ENCODE results near the gene CXCR4. TPM values are rescaled to one million over a fixed set of nuclear protein-coding genes. Genes with fewer than 3 reads are reported as not detected.

Gene CXCR4
- total and polyA plus RNA-seq, 3 donors from 2014 or later, result 3.7 to 12.3 (median 9.5) TPM

DNA sequence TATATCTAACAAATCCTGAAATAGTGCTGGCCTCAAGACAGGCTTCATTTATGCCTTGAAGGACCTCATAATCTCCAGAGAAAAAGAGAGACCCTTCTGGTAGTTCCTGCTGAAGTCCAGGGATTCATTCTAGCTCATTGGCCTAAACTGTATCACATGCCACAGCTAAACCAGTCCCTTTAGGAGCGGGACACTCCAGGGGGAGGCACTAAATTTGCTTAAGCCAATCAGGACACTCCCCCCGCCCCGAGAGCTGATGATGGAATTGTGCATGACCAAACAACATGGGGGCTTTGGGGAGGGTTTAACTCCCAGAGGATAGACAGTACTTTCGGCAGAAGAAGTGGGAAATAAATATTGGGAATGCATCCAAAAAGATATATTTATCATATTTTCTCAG lies 36.4 kb upstream of the CXCR4 start:
- intact Hi-C loops (cut with DNase I; ENCODE audit: low total_unique reads), result no loop called here
- no peak overlapping the region for H3K27ac ChIP-seq
- peak; percentile 60 for DNase-seq
- H3K4me3 ChIP-seq, result no peak overlapping the region
- no peaks in the 10 kb centered on the region for H3K9me3 ChIP-seq
- TF ChIP-seq POLR2A (IDR thresholded peaks at IDR 0.05) (no peak), CTCF (IDR thresholded peaks at IDR 0.05) (no peak)
- no peaks in the 10 kb centered on the region for H3K4me1 ChIP-seq
- no peaks in the 10 kb centered on the region for H3K36me3 ChIP-seq (ENCODE audit: low read depth, missing control alignments)
- WGBS, 2 donors, result 71 to 74% methylated on average over 4 of the region's 4 CpGs
- H3K27me3 ChIP-seq, result no peaks in the 10 kb centered on the region

DNA sequence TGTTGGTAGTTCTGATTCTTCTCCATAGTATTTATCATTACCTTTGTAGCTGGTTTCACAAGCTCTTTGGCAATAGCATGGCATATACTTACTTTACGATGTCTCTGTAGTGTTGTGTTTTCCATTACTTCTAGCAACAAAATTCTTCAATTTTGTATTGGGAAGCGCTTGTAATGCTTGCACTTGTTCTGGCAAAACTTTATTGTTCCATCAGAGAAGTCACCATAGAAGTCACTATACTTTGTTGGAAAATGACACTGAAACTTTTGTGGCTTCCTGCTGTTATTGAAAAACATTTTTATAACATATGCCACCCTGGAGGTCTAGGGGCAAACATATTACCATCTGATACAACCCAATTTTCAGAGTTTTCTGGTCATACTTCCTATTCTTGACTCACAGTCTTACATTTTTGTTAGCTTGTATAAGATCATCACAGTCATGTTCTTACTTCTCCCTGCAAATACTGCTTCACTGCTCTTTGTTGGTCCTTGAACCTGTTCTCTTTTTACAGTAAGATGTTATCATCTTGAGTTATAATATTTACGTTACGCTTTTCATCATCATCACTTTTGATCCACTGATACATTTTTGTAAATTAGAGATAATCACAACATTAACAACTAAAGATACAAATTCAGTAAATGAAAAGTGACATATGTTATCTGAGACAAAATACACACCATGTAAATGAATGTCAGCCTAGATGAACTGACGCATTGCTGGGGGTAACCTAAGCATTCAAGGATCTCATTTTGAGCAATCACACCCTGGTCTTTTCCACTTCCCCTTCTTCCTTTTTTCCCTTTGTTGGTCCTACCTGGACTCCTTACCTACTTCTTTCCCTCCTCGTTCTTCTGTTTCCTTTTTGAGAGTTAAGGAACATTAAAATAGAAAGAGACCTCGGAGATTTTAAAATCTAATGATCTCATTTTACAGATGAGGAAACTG lies 33.3 kb upstream of the CXCR4 start:
- WGBS, 2 donors, result 85 to 90% methylated on average over 7 of the region's 7 CpGs

DNA sequence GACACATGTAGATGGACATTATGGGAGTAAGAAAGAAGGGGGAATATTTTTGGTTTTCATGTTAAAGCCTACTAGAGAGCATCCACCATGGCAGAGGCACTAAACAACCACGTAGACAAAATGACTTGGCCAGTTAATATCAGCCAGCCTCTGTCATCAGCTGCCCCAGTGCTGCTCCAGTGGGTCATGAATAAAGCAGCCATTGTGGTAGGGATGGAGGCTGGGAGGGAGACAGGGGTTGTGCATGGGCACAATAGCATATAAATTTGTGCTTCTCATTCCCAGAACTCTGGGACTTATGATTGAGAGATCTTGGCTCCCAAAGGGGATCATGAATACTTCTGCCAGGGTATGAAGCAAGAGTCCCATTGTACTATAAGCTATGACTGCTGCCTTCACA lies 31.1 kb upstream of the CXCR4 start:
- Histone ChIP-seq H3K4me1 (no peaks in the 10 kb centered on the region), H3K9me3 (no peaks in the 10 kb centered on the region), H3K27ac (no peak overlapping the region), H3K36me3 (ENCODE audit: low read depth, missing control alignments) (no peaks in the 10 kb centered on the region), H3K27me3 (no peaks in the 10 kb centered on the region), H3K4me3 (no peak overlapping the region)
- TF ChIP-seq POLR2A (IDR thresholded peaks at IDR 0.05) (no peak), CTCF (IDR thresholded peaks at IDR 0.05) (no peak)
- no peak for DNase-seq
- 0 to 91% methylated on average over 1 of the region's 1 CpG for WGBS, 2 donors
- intact Hi-C loops (cut with DNase I; ENCODE audit: low total_unique reads), result no loop called here

More for the DNA sequence above, 33.3 kb upstream of the CXCR4 start:
- Histone ChIP-seq H3K36me3 (ENCODE audit: low read depth, missing control alignments) (no peaks in the 10 kb centered on the region), H3K4me1 (no peaks in the 10 kb centered on the region), H3K4me3 (no peak overlapping the region), H3K27me3 (no peaks in the 10 kb centered on the region), H3K9me3 (no peaks in the 10 kb centered on the region), H3K27ac (no peak overlapping the region)
- no peak for TF ChIP-seq CTCF (IDR thresholded peaks at IDR 0.05)
- no peak for TF ChIP-seq POLR2A (IDR thresholded peaks at IDR 0.05)
- intact Hi-C loops (cut with DNase I; ENCODE audit: low total_unique reads), result no loop called here
- no peak for DNase-seq

DNA sequence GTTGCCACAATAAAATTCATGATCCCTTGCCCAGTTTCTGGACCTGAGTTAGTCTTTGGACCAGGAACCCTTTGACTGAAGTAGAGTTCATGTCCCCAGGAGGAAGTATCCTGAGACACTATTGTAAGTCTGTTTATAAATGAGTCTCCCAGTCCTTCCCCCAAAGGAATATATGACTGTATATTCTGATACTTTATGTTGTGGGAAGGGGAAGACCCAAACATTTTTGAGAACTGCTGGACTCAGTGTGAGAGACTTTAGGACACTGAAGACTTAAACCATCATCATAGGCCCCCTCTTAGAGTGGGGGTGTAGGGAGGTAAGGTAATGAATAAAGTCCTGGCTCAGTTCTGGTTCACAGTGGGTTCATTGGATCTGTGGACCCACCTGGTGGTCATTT lies 28.6 kb upstream of the CXCR4 start:
- Histone ChIP-seq H3K36me3 (ENCODE audit: low read depth, missing control alignments) (no peaks in the 10 kb centered on the region), H3K9me3 (no peaks in the 10 kb centered on the region), H3K4me1 (no peaks in the 10 kb centered on the region), H3K27me3 (no peaks in the 10 kb centered on the region), H3K4me3 (no peak overlapping the region), H3K27ac (no peak overlapping the region)
- DNase-seq, result no peak
- intact Hi-C loops (cut with DNase I; ENCODE audit: low total_unique reads), result no loop called here
- TF ChIP-seq POLR2A (IDR thresholded peaks at IDR 0.05) (no peak), CTCF (IDR thresholded peaks at IDR 0.05) (no peak)

Measured in testis (tissue), 3 donors.